HepG2 (cell line): ENCODE results near the gene KIF25. TPM values are rescaled to one million over a fixed set of nuclear protein-coding genes. Genes with fewer than 3 reads are reported as not detected.

Experiments used
- MAFF ChIP-seq: IDR thresholded peaks from 2 replicates; pipeline ENCODE4 v1.6.1; 2011; ENCODE audit warnings: low read depth, low read length, improper control_type of control experiment
- SPEN ChIP-seq: sonication (generic); formaldehyde crosslinking; IDR thresholded peaks from 2 replicates; pipeline ENCODE4 v1.5.1; 2020; ENCODE audit warnings: low read depth, mild to moderate bottlenecking, missing genetic modification reagents
- ZNF503 ChIP-seq: sonication (generic); formaldehyde crosslinking; IDR thresholded peaks from 2 replicates; pipeline ENCODE4 v1.4.0; 2020; ENCODE audit warnings: missing genetic modification reagents
- ZNF546 ChIP-seq: sonication (generic); formaldehyde crosslinking; conservative IDR thresholded peaks from 2 replicates; pipeline ENCODE4 v1.8.1; 2023; ENCODE audit warnings: mild to moderate bottlenecking, missing genetic modification reagents
- ZNF768 ChIP-seq: sonication (generic); formaldehyde crosslinking; IDR thresholded peaks from 2 replicates; pipeline ENCODE4 v1.4.0; 2020; ENCODE audit warnings: missing genetic modification reagents
- polyA plus RNA-seq, 8 experiments: library from polyadenylated mRNA; depleted of rRNA in 3 of 8; stranded (reverse) in 7 of 8; unstranded in 1 of 8; fragments of >200 nt; fragmentation: Illumina TruSeq in 4 of 8; extraction: Trizol in 4 of 8; gene quantifications; 2 replicates each; pipeline versions ENCODE4 v1.2.1 to v1.2.3, GENCODE V29; 2011 to 2016; ENCODE audit warnings: low read depth in 4 of 8, missing spikeins in 1 of 8, mixed read lengths in 1 of 8; ENCODE audit not compliant: insufficient read depth in 1 of 8
- total RNA-seq, 5 experiments: library from RNA; depleted of rRNA; stranded (reverse); fragments of >200 nt; fragmentation: Illumina TruSeq; extraction: Trizol; gene quantifications; 2 replicates each; pipeline ENCODE4 v1.2.3, GENCODE V29; 2016; ENCODE audit warnings: low read depth in 1 of 5
- TF ChIP-seq, protein P1 (sequence below): sonication (generic); formaldehyde crosslinking; IDR thresholded peaks from 2 replicates; pipeline ENCODE4 v1.4.0; 2020; ENCODE audit warnings: missing genetic modification reagents, mild to moderate bottlenecking, borderline replicate concordance

KIF25 gene
- total and polyA plus RNA-seq, 2 of the 13 experiments (the other 11 are each of a cell fraction or from before 2014, with no cell fraction given): not detected

DNA sequence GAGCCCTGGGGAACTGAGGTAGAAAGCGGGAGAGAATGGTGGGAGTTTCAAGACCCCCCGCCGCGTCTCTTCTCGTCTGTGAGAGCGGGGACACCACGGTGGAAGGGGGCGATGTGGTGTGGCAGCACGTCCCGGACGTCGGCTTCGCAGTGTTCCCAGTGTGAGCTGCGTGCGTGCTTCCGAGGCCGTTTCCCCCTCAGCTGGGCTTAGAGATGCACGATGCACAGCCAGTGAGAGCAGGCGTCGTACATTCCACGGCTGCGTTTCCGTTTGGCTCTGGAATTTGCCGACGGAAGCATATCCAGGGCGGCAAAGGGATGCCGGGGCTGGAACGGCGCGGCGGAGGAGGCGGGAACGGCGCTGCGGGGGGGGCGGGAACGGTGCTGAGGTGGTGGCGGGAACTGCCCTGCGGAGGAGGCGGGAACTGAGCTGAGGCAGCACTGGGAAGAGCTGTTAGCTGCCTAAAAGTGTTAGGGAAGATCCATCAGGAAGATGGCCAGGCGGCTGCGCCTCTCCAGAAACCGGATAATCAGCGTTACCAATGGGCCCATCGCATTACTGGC lies 37.7 kb downstream of the KIF25 start (continued):
- no peak for TF ChIP-seq ZNF546 (CRISPR knock-in tag)
- TF ChIP-seq SPEN: 0 out of 2 replicates have a peak, but pooled peaks have one; percentile 13
- peak; percentile 72 for TF ChIP-seq MAFF
- TF ChIP-seq ZNF768 (CRISPR knock-in tag): 0 out of 2 replicates have a peak, but pooled peaks have one; percentile 25
- TF ChIP-seq, protein P1, sequence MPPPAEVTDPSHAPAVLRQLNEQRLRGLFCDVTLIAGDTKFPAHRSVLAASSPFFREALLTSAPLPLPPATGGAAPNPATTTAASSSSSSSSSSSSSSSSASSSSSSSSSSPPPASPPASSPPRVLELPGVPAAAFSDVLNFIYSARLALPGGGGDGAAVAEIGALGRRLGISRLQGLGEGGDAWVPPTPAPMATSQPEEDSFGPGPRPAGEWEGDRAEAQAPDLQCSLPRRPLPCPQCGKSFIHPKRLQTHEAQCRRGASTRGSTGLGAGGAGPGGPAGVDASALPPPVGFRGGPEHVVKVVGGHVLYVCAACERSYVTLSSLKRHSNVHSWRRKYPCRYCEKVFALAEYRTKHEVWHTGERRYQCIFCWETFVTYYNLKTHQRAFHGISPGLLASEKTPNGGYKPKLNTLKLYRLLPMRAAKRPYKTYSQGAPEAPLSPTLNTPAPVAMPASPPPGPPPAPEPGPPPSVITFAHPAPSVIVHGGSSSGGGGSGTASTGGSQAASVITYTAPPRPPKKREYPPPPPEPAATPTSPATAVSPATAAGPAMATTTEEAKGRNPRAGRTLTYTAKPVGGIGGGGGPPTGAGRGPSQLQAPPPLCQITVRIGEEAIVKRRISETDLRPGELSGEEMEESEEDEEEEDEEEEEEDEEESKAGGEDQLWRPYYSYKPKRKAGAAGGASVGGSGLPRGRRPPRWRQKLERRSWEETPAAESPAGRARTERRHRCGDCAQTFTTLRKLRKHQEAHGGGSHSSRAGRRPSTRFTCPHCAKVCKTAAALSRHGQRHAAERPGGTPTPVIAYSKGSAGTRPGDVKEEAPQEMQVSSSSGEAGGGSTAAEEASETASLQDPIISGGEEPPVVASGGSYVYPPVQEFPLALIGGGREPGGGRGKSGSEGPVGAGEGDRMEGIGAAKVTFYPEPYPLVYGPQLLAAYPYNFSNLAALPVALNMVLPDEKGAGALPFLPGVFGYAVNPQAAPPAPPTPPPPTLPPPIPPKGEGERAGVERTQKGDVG (CRISPR knock-in tag): peak; percentile 34; the same call in 1 of the 2 replicates
- no peak for TF ChIP-seq ZNF503 (CRISPR knock-in tag)
